Fibroblast of lung (primary cell): Measurements from ENCODE around the gene ACOT4. TPM values are rescaled to one million over a fixed set of nuclear protein-coding genes. Genes with fewer than 3 reads are reported as not detected.

Experiments used
- DNase-seq, 2 donors: peaks; one replicate each; pipeline versions ENCODE4 v3.0.0 to v3.0.0-alpha.2; 2010; ENCODE audit warnings: low read depth in 2 of 2
- H2AFZ ChIP-seq: 2 replicates; pipeline ENCODE4 v1.5.1; 2012; ENCODE audit warnings: low read length, control low read depth, inconsistent platforms
- H3K27ac ChIP-seq: 2 replicates; pipeline ENCODE4 v1.5.1; 2011; ENCODE audit warnings: low read length, control low read depth; ENCODE audit not compliant: insufficient read depth
- H3K27me3 ChIP-seq: 2 replicates; pipeline ENCODE4 v1.5.1; 2011; ENCODE audit warnings: mild to moderate bottlenecking, low read length; ENCODE audit not compliant: control insufficient read depth, insufficient read depth
- H3K36me3 ChIP-seq: 2 replicates; pipeline ENCODE4 v1.5.1; 2011; ENCODE audit warnings: low read length; ENCODE audit not compliant: control insufficient read depth, insufficient read depth
- H3K4me1 ChIP-seq: 2 replicates; pipeline ENCODE4 v1.5.1; 2011; ENCODE audit warnings: low read length; ENCODE audit not compliant: control insufficient read depth, insufficient read depth; ENCODE audit errors: extremely low read depth
- H3K4me2 ChIP-seq: 2 replicates; pipeline ENCODE4 v1.5.1; 2011; ENCODE audit warnings: low read length, control low read depth; ENCODE audit not compliant: insufficient read depth; ENCODE audit errors: extremely low read depth
- H3K4me3 ChIP-seq, 4 experiments: fragments of 200-600 bp in 1 of 4; sonication (generic) in 1 of 4; replicated peaks in 1 of 4; 2 replicates each; pipeline ENCODE4 v1.5.1; 2011 to 2016; ENCODE audit warnings: low read length in 4 of 4, low read depth in 3 of 4, mild to moderate bottlenecking in 3 of 4, control low read depth in 2 of 4, inconsistent platforms in 1 of 4, mixed read lengths in 1 of 4; ENCODE audit not compliant: insufficient read depth in 1 of 4; ENCODE audit errors: control extremely low read depth in 1 of 4
- H3K79me2 ChIP-seq: 2 replicates; pipeline ENCODE4 v1.5.1; 2012; ENCODE audit warnings: mild to moderate bottlenecking, low read length, inconsistent platforms; ENCODE audit not compliant: control insufficient read depth, insufficient read depth
- H3K9ac ChIP-seq: 2 replicates; pipeline ENCODE4 v1.5.1; 2011; ENCODE audit warnings: mild to moderate bottlenecking, low read length, control low read depth; ENCODE audit not compliant: insufficient read depth
- H3K9me3 ChIP-seq: 2 replicates; pipeline ENCODE4 v1.5.1; 2012; ENCODE audit warnings: low read depth, low read length; ENCODE audit not compliant: control insufficient read depth, insufficient read depth
- H4K20me1 ChIP-seq: 2 replicates; pipeline ENCODE4 v1.5.1; 2011; ENCODE audit warnings: low read length; ENCODE audit not compliant: control insufficient read depth, insufficient read depth; ENCODE audit errors: extremely low read depth
- CTCF ChIP-seq, 2 donors: IDR thresholded peaks in 1 of 2; conservative IDR thresholded peaks in 1 of 2; 1 replicate in 1 of 2; 2 replicates in 1 of 2; pipeline ENCODE4 v1.5.1; 2011 to 2012; ENCODE audit warnings: low read length in 2 of 2, control low read depth in 1 of 2, inconsistent platforms in 1 of 2, low read depth in 1 of 2, mild to moderate bottlenecking in 1 of 2
- EZH2 ChIP-seq: IDR thresholded peaks from 2 replicates; pipeline ENCODE4 v1.5.1; 2012; ENCODE audit warnings: low read length, control low read depth, mild to moderate bottlenecking; ENCODE audit errors: missing control alignments
- polyA plus RNA-seq, 2 donors: library from polyadenylated mRNA; depleted of rRNA in 1 of 2; stranded (reverse) in 1 of 2; unstranded in 1 of 2; fragments of >200 nt; gene quantifications; 2 replicates each; pipeline ENCODE4 v1.2.1, GENCODE V29; 2011 to 2012; ENCODE audit warnings: missing spikeins in 1 of 2
- total RNA-seq: library from RNA; depleted of rRNA; stranded (reverse); fragments of >200 nt; gene quantifications from 2 replicates; pipeline ENCODE4 v1.2.1, GENCODE V29; 2014

ACOT4 gene
- total and polyA plus RNA-seq, 2 donors (not counting 1 experiment from before 2014, with no cell fraction given), result 0.17 to 1.7 TPM

- Histone ChIP-seq H3K27ac (no peak overlapping the region), H3K4me1 (no peaks in the 10 kb centered on the region), H3K36me3 (no peaks in the 10 kb centered on the region), H3K79me2 (no peaks in the 10 kb centered on the region), H3K27me3 (no peaks in the 10 kb centered on the region), H3K4me3 (peak overlapping the region in 1 of 4 experiments; percentile 55), H2AFZ (no peak overlapping the region), H4K20me1 (no peaks in the 10 kb centered on the region), H3K9ac (no peak overlapping the region), H3K4me2 (no peak overlapping the region), H3K9me3 (no peaks in the 10 kb centered on the region)
- no peak for DNase-seq
- TF ChIP-seq EZH2, result no peak
- no peak for TF ChIP-seq CTCF (conservative IDR thresholded peaks at IDR 0.05 in 1 of 2, IDR thresholded peaks at IDR 0.05 in 1 of 2; ENCODE audit: low read depth in 1 of 2, low read length in 2 of 2)
These were observed 21.8 kb downstream of the ACOT4 start for GRCh38 chr14:73613419-73613963.

GRCh38 chr14:73616831-73617230 lies 25.2 kb downstream of the ACOT4 start:
- no peaks in the 10 kb centered on the region for H3K79me2 ChIP-seq
- TF ChIP-seq EZH2, result no peak
- no peak for TF ChIP-seq CTCF (conservative IDR thresholded peaks at IDR 0.05 in 1 of 2, IDR thresholded peaks at IDR 0.05 in 1 of 2; ENCODE audit: low read depth in 1 of 2, low read length in 2 of 2)
- no peak overlapping the region for H2AFZ ChIP-seq
- H3K27me3 ChIP-seq, result no peaks in the 10 kb centered on the region
- H4K20me1 ChIP-seq, result no peaks in the 10 kb centered on the region
- no peak overlapping the region for H3K4me2 ChIP-seq
- no peaks in the 10 kb centered on the region for H3K4me1 ChIP-seq
- DNase-seq, result no peak
- no peaks in the 10 kb centered on the region for H3K36me3 ChIP-seq
- no peak overlapping the region for H3K9ac ChIP-seq
- no peak overlapping the region for H3K27ac ChIP-seq
- H3K4me3 ChIP-seq, result no peak overlapping the region
- H3K9me3 ChIP-seq, result no peaks in the 10 kb centered on the region

GRCh38 chr14:73619524-73619923 lies 27.9 kb downstream of the ACOT4 start:
- H3K4me1 ChIP-seq, result no peaks in the 10 kb centered on the region

More at GRCh38 chr14:73619524-73619923, 27.9 kb downstream of the ACOT4 start:
- H4K20me1 ChIP-seq, result no peaks in the 10 kb centered on the region
- DNase-seq, result no peak
- H3K27ac ChIP-seq, result no peak overlapping the region
- H2AFZ ChIP-seq, result no peak overlapping the region
- H3K4me2 ChIP-seq, result no peak overlapping the region
- H3K4me3 ChIP-seq, result no peak overlapping the region
- no peaks in the 10 kb centered on the region for H3K36me3 ChIP-seq
- no peaks in the 10 kb centered on the region for H3K9me3 ChIP-seq
- H3K9ac ChIP-seq, result no peak overlapping the region
- no peak for TF ChIP-seq CTCF (conservative IDR thresholded peaks at IDR 0.05 in 1 of 2, IDR thresholded peaks at IDR 0.05 in 1 of 2; ENCODE audit: low read depth in 1 of 2, low read length in 2 of 2)
- no peak for TF ChIP-seq EZH2
- no peaks in the 10 kb centered on the region for H3K79me2 ChIP-seq
- no peaks in the 10 kb centered on the region for H3K27me3 ChIP-seq
